Non-pigmented ciliary epithelial cell (primary cell): ENCODE results near the gene KDM2B.

ENCODE experiments used
- DNase-seq: peaks from one replicate; pipeline ENCODE4 v3.0.0-alpha.2; 2010; ENCODE audit warnings: low read depth

Gene KDM2B

GRCh38 chr12:121580959-121581685 lies at the start of gene KDM2B:
Gene KDM2B, minus strand, starts transcription at chr12:121581023. Its CDS starts 112 bp downstream, at chr12:121580911.
- no peak for DNase-seq

- DNase-seq = no peak
These were observed 47.7 kb upstream of the KDM2B start for GRCh38 chr12:121628536-121628935.

- no peak for DNase-seq
These were observed 47.2 kb upstream of the KDM2B start for GRCh38 chr12:121628037-121628436.

GRCh38 chr12:121626853-121627640 lies 46.2 kb upstream of the KDM2B start:
- no peak for DNase-seq

GRCh38 chr12:121626087-121626852 lies 45.4 kb upstream of the KDM2B start, which contains the start of gene ORAI1:
Gene ORAI1, plus strand, starts transcription at chr12:121626530.
- peak; percentile 47 for DNase-seq

- no peak for DNase-seq
These were observed 39.6 kb upstream of the KDM2B start for GRCh38 chr12:121620333-121620891.

- DNase-seq = no peak
These were observed 37.9 kb upstream of the KDM2B start for GRCh38 chr12:121618659-121619233.

- DNase-seq = no peak
These were observed 34.1 kb upstream of the KDM2B start for GRCh38 chr12:121614872-121615467.

GRCh38 chr12:121613462-121613861 lies 32.6 kb upstream of the KDM2B start:
- no peak for DNase-seq

- no peak for DNase-seq
These were observed 30.5 kb upstream of the KDM2B start for GRCh38 chr12:121611306-121611705.

- DNase-seq = no peak
These were observed 29.7 kb upstream of the KDM2B start for GRCh38 chr12:121610239-121611149.

GRCh38 chr12:121608301-121608700 lies 27.5 kb upstream of the KDM2B start:
- DNase-seq = no peak

- no peak for DNase-seq
These were observed 22.8 kb upstream of the KDM2B start for GRCh38 chr12:121603581-121603980.

GRCh38 chr12:121602766-121603165 lies 21.9 kb upstream of the KDM2B start:
- no peak for DNase-seq

- DNase-seq = no peak
These were observed 20.0 kb upstream of the KDM2B start for GRCh38 chr12:121600702-121601336.

GRCh38 chr12:121596526-121596925 lies 15.7 kb upstream of the KDM2B start:
- no peak for DNase-seq

GRCh38 chr12:121595520-121595919 lies 14.7 kb upstream of the KDM2B start:
- no peak for DNase-seq

GRCh38 chr12:121592320-121592719 lies 11.5 kb upstream of the KDM2B start:
- no peak for DNase-seq

GRCh38 chr12:121590476-121591143 lies 9.8 kb upstream of the KDM2B start:
- no peak for DNase-seq
